ENCODE results near the gene FAM53B. TPM values are rescaled to one million over a fixed set of nuclear protein-coding genes. Genes with fewer than 3 reads are reported as not detected.

FAM53B gene
- total RNA-seq, 2 donors from 2014 or later = 43.3 to 45.2 TPM

DNA sequence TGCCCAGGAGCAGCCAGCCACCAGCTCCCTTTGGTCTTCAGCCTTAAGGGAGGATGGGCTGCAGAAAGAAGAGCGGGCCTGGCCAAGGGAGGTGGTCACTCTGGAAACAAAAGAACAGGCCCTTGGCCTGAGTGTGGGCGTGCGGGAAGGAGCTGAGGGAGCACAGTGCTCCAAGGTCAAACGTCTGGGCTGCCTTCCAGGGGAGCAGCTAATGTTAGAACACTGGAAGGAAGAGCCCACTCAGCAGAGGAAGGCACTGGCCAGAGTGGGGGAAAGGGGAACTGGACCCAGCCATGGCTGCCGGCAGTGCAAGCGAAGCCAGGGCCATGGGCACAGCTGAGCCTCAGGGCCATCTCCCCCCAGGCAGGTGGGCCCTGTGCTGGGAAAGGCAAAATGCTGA, 42.7 kb downstream of the FAM53B start:
- Histone ChIP-seq H3K36me3 (peaks cover 6% of the 10 kb centered on the region), H3K4me1 (peaks cover 4% of the 10 kb centered on the region), H3K9me3 (no peaks in the 10 kb centered on the region), H3K9ac (ENCODE audit: low read depth in 2 of 2, low read length in 2 of 2) (peak overlapping the region; percentile 30 to 51), H3K4me3 (no peak overlapping the region), H3K27me3 (no peaks in the 10 kb centered on the region), H3K27ac (peak overlapping the region; percentile 63)
- TF ChIP-seq, protein P1, sequence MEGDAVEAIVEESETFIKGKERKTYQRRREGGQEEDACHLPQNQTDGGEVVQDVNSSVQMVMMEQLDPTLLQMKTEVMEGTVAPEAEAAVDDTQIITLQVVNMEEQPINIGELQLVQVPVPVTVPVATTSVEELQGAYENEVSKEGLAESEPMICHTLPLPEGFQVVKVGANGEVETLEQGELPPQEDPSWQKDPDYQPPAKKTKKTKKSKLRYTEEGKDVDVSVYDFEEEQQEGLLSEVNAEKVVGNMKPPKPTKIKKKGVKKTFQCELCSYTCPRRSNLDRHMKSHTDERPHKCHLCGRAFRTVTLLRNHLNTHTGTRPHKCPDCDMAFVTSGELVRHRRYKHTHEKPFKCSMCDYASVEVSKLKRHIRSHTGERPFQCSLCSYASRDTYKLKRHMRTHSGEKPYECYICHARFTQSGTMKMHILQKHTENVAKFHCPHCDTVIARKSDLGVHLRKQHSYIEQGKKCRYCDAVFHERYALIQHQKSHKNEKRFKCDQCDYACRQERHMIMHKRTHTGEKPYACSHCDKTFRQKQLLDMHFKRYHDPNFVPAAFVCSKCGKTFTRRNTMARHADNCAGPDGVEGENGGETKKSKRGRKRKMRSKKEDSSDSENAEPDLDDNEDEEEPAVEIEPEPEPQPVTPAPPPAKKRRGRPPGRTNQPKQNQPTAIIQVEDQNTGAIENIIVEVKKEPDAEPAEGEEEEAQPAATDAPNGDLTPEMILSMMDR (IDR thresholded peaks at IDR 0.05) = no peak
- peak; percentile 71 for DNase-seq
- intact Hi-C loops (cut with DNase I) = no loop called here

GRCh38 chr10:124701038-124701365, 43.2 kb downstream of the FAM53B start:
- peak overlapping the region; percentile 63 for H3K27ac ChIP-seq
- H3K9me3 ChIP-seq = no peaks in the 10 kb centered on the region
- TF ChIP-seq, protein P1 (IDR thresholded peaks at IDR 0.05) = no peak
- peak overlapping the region; percentile 30 to 40 for H3K9ac ChIP-seq (ENCODE audit: low read depth in 2 of 2, low read length in 2 of 2)
- H3K36me3 ChIP-seq = peaks cover 2% of the 10 kb centered on the region
- intact Hi-C loops (cut with DNase I) = no loop called here
- H3K4me3 ChIP-seq = no peak overlapping the region
- peaks cover 4% of the 10 kb centered on the region for H3K4me1 ChIP-seq
- no peaks in the 10 kb centered on the region for H3K27me3 ChIP-seq
- no peak for DNase-seq

- no peak overlapping the region for H3K4me3 ChIP-seq
- peaks cover 4% of the 10 kb centered on the region for H3K4me1 ChIP-seq
- no peak for DNase-seq
- H3K27me3 ChIP-seq = no peaks in the 10 kb centered on the region
- peak overlapping the region; percentile 63 for H3K27ac ChIP-seq
- no peaks in the 10 kb centered on the region for H3K9me3 ChIP-seq
- peaks cover under 1% of the 10 kb centered on the region for H3K36me3 ChIP-seq
- peak overlapping the region in 1 of 2 donors; percentile 40 for H3K9ac ChIP-seq (ENCODE audit: low read depth in 2 of 2, low read length in 2 of 2)
- TF ChIP-seq, protein P1 (IDR thresholded peaks at IDR 0.05) = no peak
- intact Hi-C loops (cut with DNase I) = no loop called here
These were observed 43.7 kb downstream of the FAM53B start for GRCh38 chr10:124700293-124701037.

- H3K4me1 ChIP-seq = peaks cover 4% of the 10 kb centered on the region
- no peak for DNase-seq
These were observed 44.5 kb downstream of the FAM53B start for GRCh38 chr10:124699471-124700292.

More at GRCh38 chr10:124699471-124700292, 44.5 kb downstream of the FAM53B start:
- TF ChIP-seq, protein P1 (IDR thresholded peaks at IDR 0.05) = no peak
- Histone ChIP-seq H3K9me3 (no peaks in the 10 kb centered on the region), H3K9ac (ENCODE audit: low read depth in 2 of 2, low read length in 2 of 2) (no peak overlapping the region), H3K27me3 (no peaks in the 10 kb centered on the region), H3K4me3 (no peak overlapping the region), H3K27ac (no peak overlapping the region), H3K36me3 (peaks cover 9% of the 10 kb centered on the region)
- intact Hi-C loops (cut with DNase I) = no loop called here

All from colonic mucosa (tissue), 4 donors.